ENCODE data around the gene ASTL.

Gene ASTL

DNA sequence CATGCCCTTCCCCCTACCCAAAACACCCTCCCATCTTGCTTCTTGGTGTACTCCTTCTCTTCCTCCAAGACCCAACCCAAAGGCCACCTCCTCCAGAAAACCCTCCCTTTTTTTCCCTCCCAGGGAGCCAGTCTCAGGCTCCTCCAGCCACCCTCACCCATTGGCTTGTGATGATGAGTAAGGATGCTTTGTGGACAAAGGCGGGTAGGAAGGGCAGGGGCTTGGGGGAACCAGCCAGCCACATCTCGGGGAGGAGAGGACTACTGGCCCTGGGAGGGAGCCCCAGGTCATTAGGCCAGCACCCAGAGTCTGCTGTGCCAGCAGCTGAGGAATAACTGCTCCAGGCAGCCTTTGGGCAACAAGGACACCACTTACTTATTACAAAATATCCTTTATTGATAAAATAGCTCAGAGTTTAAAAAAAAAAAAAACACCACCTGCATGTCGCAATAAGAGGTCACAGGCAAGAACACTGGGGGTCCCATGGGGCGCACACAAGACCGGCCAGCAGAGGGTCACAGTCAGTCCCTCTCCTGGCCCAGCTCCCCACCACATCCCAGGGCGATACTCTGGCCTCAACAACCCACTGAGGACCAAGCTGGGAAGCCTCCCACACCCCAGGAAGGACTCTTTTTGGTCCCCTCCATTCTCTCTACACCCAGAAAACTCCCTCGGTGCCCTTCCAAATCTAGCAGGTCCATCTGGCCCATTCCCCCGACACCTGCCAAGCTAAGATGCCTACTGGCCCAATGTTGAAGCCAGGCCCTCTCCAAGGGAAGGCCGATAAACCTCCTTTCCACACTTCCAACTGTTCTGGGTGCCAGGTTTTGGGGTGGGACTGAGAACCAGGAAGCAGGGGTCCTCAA is 25.6 kb downstream of the ASTL start:
- no peak for DNase-seq (ENCODE audit: low spot score)

DNA sequence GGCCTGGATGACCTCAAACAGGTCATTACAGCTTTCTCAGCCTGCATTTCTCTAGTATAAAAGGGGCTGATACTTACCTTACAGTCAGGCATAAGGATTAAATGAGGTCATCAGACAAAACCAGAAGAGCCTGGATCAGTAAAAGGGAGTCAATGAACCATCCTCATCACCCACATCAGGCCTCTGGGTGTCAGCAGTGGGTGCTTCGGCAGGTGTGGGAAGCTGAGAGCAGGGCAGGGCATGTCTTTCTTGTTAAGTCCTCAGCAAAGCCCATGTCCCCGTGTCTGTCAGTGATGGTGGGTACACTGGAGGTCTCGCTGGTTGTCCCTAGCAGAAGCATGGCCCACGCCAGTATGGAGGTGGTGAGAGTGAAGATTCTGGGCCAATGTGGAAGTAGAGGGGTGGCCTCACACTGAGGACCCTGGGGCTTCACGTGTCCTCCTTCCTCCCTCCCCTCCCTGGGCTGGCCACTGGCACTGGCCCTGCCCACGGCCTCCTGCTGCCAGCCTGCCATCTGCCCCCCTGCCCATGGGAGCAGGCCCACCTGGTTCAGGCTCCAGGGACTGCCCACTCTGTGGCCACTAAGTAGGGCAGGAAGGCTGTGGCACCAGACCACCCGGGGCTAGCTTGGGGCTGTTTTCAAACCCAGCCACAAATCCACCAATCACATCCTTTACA is 26.3 kb downstream of the ASTL start:
- peak; percentile 46 for DNase-seq (ENCODE audit: low spot score)

GRCh38 chr2:96111257-96111640 is 27.1 kb downstream of the ASTL start:
- no peak for DNase-seq (ENCODE audit: low spot score)

- no peak for DNase-seq (ENCODE audit: low spot score)
These were observed 27.6 kb downstream of the ASTL start for GRCh38 chr2:96110621-96111256.

GRCh38 chr2:96109931-96110511 is 28.3 kb downstream of the ASTL start:
- DNase-seq (ENCODE audit: low spot score), result no peak

GRCh38 chr2:96109361-96109680 is 29.0 kb downstream of the ASTL start:
- no peak for DNase-seq (ENCODE audit: low spot score)

DNA sequence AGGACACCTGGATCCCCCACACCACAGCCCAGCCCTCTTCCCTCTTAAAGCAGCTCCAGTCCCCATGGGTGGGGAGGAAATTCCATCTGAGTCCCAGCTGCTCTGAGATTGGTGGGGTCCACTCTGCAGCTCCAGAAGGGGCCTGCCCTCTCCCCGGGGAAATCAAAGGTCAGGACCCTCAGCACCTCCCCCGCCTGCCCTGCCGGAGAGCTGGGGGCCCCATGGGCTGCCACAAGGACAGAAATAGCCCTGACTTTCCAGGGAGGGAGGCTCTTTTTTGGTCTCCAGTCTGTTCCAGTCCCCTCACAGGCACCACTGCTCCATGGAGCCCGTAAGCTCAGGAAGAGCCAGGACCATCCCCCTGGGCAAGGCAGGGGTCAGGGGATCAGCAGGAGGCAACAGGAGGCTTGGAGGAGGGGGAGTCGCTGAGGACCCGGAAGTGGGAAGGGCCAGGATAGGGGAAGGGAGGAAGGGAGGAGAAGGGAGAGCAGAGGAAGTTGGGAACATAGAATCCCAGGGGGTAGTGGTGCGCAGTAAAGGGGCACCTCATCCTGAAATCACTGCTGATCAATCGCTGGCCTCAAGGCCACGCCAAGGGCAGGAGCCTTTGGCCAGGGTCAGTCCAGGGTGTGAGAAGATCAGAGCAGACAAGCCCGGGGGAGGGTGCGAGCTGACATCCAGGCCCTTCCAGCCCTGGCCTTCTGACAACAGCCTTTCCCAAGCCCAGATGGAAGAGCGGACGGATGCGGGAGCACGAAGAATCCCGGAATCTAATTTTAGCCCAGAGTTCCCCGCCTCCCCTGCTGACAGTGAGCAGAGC is 29.6 kb downstream of the ASTL start:
- no peak for DNase-seq (ENCODE audit: low spot score)

DNA sequence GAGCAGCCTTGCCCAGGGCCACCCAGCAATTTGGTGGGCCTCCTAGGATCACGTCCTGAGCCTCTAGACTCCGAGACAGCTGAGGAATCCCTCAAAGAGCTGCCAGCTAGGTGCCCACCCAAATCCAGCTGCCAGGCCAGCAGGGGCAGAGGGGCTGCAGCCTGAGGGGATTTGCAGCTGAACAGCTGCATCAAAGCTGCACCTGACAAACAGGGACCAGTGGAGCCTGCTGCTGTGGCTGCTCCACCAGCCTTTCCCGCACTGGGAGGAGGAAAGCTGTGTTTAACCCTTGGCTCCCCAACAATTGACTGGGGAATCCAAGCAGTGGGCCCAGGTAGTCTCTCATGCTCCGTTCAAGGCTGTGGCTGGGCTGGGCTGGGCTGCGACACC is 30.2 kb downstream of the ASTL start:
- DNase-seq (ENCODE audit: low spot score), result no peak

GRCh38 chr2:96107708-96108065 is 30.6 kb downstream of the ASTL start:
- DNase-seq (ENCODE audit: low spot score), result no peak

DNA sequence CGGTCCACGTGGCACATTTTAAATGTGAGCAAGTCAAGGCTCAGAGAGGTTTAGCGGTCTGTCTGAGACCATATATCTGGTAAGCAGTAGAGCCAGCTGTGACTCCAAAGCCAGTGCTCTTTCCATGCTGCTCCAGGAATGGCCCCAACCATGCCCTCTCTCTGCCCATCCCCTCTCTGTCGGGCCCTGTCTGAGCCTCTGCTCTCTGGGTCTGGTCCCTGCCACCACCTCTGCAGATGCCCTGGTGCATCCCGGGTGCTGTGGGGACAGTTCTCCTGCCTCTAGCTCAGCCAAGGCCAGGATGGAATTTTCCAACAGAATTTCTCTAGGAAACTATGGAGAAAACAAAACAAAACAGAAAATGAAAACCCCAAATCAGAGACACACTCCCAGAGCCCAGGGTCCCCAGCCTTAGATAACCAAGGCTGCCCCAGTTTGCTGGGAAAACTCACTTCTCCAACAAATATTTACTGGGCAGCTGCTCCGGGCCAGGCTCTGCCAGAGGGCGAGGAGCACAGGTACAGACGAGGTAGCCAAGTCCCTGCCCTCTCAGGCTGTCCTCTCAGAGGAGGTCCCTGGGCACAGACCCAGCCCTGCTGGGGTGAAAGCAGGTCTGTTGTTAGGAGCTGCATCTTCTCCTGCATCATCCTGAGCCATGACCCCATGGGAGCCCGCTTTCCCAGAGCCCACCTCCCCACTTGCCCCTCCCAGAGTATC is 31.2 kb downstream of the ASTL start:
- DNase-seq (ENCODE audit: low spot score), result no peak

DNA sequence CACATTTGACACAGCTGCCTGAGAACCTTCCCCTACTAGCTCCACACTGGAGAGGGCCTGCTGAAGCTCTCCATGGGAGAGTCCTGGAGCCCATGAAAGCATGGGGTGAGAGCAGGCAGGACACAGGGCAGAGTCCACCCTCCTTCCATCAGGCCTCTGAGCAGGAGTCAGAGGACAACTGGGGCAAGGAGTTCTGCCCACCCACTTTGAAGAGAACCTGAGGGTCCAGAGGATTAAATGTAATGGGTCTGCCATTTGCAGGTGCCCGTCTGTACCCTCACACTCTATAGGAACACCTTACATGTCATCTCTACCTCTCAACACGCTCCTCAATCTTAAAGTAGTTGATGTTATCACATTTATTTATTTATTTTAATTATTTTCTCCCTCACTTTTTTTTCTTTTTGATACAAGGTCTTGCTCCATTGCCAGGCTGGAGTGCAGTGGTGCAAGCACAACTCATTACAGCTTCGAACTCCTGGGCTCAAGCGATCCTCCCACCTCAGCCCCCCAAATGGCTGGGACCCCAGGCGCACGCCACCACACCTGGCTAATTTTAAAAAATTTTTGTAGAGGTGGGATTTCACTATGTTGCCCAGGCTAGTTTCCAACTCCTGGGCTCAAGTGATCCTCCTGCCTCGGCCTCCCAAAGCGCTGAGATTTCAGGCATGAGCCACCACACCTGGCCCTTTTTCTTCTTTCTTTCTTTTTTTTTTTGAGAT is 32.1 kb downstream of the ASTL start:
- DNase-seq (ENCODE audit: low spot score), result no peak

- no peak for DNase-seq (ENCODE audit: low spot score)
These were observed 33.0 kb downstream of the ASTL start for GRCh38 chr2:96105152-96105915.

DNA sequence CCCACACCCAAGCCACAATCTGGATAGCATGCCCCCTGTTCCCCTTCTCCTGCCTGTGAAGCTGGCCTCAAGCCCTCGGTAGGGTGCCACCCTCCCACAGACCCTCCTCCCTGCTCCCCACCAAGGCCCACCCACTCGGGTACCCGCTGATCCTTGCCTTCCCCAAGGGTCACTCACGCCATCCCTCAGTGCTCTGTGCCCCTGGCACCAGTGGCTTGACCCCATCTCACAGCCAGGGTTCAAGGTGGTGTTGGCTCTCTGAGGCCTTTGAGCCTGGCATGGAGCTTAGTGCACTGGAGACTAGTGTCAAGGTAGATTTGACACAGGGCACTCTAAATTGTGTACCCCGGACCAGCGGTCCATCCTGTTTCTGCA is 33.8 kb downstream of the ASTL start:
- DNase-seq (ENCODE audit: low spot score), result no peak

DNA sequence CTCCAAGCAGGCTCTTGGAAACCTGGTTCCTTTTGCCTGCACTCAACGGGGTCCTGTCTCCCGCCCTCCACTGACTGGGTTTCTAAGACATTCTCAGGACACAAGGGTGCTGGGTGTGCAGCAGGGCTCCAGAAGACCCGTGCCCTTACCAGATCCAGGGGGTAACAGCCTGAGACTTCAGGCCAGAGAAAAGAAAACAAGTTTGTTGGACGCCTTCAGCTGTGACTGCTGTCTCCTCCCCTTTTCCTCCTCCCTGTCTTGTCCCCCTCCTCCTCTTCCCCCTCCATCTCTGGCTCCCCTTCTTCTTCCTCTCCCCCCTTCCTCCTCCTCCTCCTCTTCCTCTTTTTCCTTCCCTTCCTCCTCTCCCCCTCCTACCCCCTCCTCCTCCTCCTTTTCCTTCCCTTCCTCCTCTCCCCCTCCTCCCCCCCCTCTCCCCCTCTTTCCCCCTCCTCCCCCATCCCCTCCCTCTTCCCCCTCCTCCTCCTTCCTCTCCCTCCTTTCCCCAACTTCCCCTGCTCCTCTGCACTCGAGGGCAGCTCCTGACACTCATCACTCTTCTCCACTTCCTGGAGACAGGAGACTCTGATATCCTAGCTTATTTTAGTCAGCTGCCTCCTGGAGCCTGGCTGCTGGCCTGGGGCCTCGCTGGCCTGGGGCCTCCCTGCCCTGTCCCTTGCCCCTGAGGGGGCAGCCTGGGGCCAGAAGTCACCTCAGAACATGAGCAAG is 34.4 kb downstream of the ASTL start:
- DNase-seq (ENCODE audit: low spot score), result no peak

GRCh38 chr2:96103187-96103601 is 35.1 kb downstream of the ASTL start:
- DNase-seq (ENCODE audit: low spot score), result peak; percentile 14

- no peak for DNase-seq (ENCODE audit: low spot score)
These were observed 35.6 kb downstream of the ASTL start for GRCh38 chr2:96102596-96103186.

DNA sequence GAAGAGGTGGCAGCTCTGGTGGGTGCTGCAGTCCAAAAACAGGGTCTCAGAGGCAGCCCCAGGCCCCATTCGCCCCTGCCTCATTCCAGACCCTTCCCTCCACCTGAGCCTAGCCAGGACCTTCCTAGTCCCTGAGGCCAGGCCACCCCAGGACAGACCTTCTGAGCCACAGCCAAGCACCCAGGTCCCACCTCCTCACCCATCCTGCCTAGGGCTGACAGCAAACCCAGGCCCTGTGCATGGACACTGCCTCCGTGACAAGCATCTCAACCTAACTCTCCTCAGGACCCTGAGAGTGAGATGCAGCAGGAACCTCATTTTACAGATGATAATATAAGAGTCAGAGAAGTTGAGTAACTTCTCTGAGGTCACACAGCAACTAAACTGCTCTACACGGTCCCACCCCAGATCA is 37.4 kb downstream of the ASTL start:
- DNase-seq (ENCODE audit: low spot score), result no peak

DNA sequence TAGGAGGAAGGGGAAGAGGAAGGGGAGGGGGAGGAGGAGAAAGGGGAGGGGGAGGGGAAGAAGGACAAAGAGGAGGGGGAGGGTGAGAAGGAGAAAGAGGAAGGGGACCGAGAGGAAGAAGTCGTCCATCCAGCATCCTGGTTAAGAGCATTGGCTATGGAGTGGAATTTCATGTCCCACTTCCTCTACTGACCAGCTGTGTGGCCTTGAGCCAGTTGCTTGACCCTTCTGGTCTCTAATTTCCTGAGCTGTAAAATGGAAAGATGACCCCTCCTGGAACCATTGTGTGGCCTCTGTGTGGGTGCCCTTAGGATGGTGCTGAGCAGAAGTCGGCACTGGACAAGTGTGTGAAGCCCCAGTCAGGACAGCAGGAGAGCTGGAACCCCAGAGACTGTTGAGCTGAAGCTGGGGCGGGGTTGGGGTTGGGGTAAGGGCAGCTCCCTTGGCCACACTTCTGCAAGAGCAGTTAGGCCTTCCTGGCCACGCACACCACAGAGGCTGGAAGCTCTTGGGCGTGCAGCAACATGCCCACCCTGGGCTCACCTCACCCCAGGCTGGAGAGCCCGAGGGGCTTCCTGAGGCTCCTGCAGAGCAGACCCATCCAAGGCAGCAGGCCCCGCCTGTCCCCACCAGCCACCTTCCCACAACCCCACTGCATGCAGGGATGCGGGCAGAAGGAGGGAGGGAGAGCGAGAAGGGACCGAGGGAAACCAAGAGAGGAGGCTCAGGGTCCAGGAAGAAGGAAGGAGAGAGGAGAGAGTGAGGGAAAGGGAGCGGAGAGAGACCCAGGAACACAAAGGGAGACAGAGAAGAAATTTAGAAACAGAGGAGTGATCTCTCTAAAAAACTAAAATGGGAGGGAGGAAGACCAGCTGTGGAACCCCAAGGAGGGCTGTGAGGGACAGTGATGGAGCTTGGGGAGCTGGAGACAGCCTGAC is 38.2 kb downstream of the ASTL start:
- no peak for DNase-seq (ENCODE audit: low spot score)
